ENCODE data around the gene PLTP. TPM values are rescaled to one million over a fixed set of nuclear protein-coding genes. Genes with fewer than 3 reads are reported as not detected.

PLTP gene
- total RNA-seq, 4 donors from 2014 or later = 49.2 to 138 (median 70.4) TPM

DNA sequence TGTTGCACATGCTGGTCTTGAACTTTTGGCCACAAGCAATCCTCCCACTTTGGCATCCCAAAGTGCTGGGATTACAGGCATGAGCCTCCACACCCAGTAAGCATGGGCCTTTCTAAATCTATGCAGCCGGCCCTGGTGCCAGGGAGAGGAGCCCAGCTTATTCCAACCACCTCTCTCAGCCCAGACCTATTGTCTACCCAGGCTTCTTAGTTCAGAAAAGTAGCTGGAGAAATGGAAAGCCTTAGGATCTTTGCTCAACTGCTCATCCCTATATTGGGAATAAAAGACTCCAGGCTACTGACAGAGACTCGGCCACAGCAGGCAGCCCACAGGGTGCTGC lies 14.7 kb upstream of the PLTP start:
- Histone ChIP-seq H3K27ac (no peak overlapping the region), H3K4me1 (peaks cover 23% of the 10 kb centered on the region), H3K4me3 (no peak overlapping the region), H3K9me3 (no peaks in the 10 kb centered on the region), H3K27me3 (no peaks in the 10 kb centered on the region), H3K36me3 (no peaks in the 10 kb centered on the region)
- 74% methylated on average over 2 of the region's 2 CpGs for WGBS
- DNase-seq (ENCODE audit: low spot score in 2 of 2) = no peak
- TF ChIP-seq POLR2AphosphoS5 (IDR thresholded peaks at IDR 0.05) (no peak), EP300 (IDR thresholded peaks at IDR 0.05) (no peak), POLR2A (IDR thresholded peaks at IDR 0.05) (no peak)
- TF ChIP-seq, protein P1, sequence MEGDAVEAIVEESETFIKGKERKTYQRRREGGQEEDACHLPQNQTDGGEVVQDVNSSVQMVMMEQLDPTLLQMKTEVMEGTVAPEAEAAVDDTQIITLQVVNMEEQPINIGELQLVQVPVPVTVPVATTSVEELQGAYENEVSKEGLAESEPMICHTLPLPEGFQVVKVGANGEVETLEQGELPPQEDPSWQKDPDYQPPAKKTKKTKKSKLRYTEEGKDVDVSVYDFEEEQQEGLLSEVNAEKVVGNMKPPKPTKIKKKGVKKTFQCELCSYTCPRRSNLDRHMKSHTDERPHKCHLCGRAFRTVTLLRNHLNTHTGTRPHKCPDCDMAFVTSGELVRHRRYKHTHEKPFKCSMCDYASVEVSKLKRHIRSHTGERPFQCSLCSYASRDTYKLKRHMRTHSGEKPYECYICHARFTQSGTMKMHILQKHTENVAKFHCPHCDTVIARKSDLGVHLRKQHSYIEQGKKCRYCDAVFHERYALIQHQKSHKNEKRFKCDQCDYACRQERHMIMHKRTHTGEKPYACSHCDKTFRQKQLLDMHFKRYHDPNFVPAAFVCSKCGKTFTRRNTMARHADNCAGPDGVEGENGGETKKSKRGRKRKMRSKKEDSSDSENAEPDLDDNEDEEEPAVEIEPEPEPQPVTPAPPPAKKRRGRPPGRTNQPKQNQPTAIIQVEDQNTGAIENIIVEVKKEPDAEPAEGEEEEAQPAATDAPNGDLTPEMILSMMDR (IDR thresholded peaks at IDR 0.05) = no peak

DNA sequence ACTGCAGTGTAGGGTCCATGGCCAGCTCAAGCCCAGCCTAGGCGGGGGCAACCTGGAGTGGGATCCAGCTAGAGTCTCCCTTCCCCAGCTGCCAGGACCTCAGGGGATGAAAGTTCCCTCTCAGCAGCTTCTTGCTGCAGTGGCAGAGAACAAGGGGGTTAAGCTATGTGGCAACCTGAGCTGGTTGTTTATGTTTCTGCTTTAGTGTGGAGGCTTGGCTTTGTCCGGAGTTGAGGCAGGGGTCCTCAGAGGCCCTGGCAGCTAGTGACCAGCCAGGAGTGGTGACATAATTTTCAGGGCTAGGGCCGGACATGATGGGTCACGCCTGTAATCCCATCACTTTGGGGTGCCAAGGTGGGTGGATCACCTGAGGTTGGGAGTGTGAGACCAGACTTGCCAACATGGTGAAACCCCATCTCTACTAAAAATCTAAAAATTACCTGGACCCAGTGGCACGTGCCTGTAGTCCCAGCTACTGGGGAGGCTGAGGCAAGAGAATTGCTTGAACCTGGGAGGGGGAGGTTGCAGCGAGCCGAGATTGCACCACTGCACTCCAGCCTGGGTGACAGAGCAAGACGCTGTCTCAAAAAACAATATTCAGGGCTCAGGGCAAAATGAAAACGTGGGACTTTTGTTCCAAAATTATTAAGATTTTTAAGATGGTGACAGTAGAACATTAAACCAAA lies 14.0 kb upstream of the PLTP start:
- H3K27me3 ChIP-seq = no peaks in the 10 kb centered on the region
- H3K4me3 ChIP-seq = no peak overlapping the region
- no peaks in the 10 kb centered on the region for H3K36me3 ChIP-seq
- H3K27ac ChIP-seq = no peak overlapping the region
- no peak for TF ChIP-seq EP300 (IDR thresholded peaks at IDR 0.05)
- no peak for TF ChIP-seq POLR2A (IDR thresholded peaks at IDR 0.05)
- TF ChIP-seq POLR2AphosphoS5 (IDR thresholded peaks at IDR 0.05) = no peak
- TF ChIP-seq, protein P1 (IDR thresholded peaks at IDR 0.05) = no peak
- no peak for DNase-seq (ENCODE audit: low spot score in 2 of 2)
- no peaks in the 10 kb centered on the region for H3K9me3 ChIP-seq
- peaks cover 23% of the 10 kb centered on the region for H3K4me1 ChIP-seq
- WGBS = 68% methylated on average over 6 of the region's 9 CpGs

DNA sequence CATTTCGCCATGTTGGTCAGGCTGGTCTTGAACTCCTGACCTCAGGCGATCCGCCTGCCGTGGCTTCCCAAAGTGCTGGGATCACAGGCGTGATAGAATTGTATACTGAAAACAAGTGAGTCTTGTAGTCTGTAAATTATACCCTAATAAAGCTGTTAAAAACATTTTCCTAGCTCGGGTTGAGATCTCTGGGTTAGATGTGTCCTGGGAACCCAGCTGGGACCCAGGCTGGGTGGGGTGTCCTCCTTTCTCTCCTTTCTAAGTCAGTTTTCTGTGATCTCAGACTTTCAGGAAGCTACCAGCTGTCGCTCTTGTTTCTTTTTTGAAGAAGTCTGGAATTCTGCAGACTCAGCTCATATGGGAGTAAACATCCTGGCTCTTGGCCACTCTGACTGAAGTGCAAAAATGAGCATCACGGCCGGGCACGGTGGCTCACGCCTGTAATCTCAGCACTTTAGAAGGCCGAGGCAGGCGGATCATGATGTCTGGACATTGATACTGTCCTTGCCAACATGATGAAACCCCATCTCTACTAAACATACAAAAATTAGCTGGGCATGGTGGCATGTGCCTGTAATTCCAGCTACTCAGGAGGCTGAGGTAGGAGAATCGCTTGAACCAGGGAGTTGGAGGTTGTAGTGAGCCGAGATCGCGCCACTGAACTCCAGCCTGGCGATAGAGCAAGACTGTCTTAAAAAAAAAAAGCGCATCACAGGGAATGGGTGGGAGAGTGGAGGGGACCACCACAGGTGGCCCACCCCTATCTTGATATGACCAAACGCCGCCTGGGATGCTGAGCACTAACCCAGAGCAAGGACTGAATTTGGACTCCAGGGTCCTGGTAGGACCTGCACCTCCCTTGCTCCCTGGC lies 12.7 kb upstream of the PLTP start:
- peak overlapping the region; percentile 16 for H3K4me3 ChIP-seq
- 49% methylated on average over 21 of the region's 21 CpGs for WGBS
- TF ChIP-seq POLR2AphosphoS5 (IDR thresholded peaks at IDR 0.05) (no peak), POLR2A (IDR thresholded peaks at IDR 0.05) (no peak), EP300 (IDR thresholded peaks at IDR 0.05) (no peak)
- TF ChIP-seq, protein P1 (IDR thresholded peaks at IDR 0.05) = no peak
- H3K27ac ChIP-seq = peak overlapping the region; percentile 51
- H3K27me3 ChIP-seq = no peaks in the 10 kb centered on the region
- no peaks in the 10 kb centered on the region for H3K9me3 ChIP-seq
- H3K36me3 ChIP-seq = no peaks in the 10 kb centered on the region
- H3K4me1 ChIP-seq = peaks cover 27% of the 10 kb centered on the region
- DNase-seq (ENCODE audit: low spot score in 2 of 2) = peak in 1 of 2 donors; percentile 72

DNA sequence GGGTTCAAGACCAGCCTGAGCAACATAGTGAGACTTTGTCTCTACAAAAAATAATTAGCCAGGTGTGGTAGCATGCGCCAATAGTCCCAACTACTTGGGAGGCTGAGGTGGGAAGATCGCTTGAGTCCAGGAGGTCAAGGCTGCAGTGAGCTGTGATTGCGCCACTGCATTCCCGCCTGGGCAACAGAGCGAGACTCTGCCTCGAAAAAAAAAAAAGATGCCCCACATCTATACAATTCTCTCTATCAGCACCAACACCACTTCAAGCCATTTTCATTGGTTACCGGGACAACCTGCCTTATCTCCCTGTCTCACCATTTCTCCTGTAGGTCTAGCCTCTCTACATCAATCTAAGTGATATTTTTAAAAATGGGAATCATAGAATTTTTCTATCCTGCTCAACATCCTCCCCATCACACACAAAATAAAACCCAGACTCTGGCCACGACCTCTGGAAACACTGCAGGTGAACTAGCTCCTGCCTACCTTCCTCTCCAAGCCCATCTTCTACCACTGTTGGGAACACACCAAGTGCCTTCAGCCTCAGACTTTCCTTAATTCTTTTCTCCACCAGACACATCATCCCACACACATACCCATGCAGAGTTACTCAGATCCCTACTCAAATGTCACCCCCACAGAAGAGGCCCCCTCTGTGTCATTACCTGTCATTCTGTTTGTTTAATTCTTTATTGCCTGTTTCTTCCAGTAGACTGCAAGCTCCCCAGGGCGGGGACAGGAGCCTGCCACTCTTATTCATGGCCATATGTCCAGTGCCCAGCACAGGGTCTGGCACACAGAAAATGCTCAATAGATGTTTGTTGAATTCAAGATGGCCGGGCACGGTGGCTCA lies 9.6 kb upstream of the PLTP start:
- TF ChIP-seq EP300 (IDR thresholded peaks at IDR 0.05) (no peak), POLR2A (IDR thresholded peaks at IDR 0.05) (no peak), POLR2AphosphoS5 (IDR thresholded peaks at IDR 0.05) (no peak)
- TF ChIP-seq, protein P1 (IDR thresholded peaks at IDR 0.05) = no peak
- Histone ChIP-seq H3K9me3 (no peaks in the 10 kb centered on the region), H3K4me1 (peaks cover 41% of the 10 kb centered on the region), H3K36me3 (no peaks in the 10 kb centered on the region), H3K4me3 (no peak overlapping the region), H3K27me3 (no peaks in the 10 kb centered on the region), H3K27ac (no peak overlapping the region)
- WGBS = 88% methylated on average over 11 of the region's 11 CpGs
- no peak for DNase-seq (ENCODE audit: low spot score in 2 of 2)

All from suprapubic skin (tissue), 4 donors.